ENCODE measurements around the gene GSTM2.

GSTM2 gene

DNA sequence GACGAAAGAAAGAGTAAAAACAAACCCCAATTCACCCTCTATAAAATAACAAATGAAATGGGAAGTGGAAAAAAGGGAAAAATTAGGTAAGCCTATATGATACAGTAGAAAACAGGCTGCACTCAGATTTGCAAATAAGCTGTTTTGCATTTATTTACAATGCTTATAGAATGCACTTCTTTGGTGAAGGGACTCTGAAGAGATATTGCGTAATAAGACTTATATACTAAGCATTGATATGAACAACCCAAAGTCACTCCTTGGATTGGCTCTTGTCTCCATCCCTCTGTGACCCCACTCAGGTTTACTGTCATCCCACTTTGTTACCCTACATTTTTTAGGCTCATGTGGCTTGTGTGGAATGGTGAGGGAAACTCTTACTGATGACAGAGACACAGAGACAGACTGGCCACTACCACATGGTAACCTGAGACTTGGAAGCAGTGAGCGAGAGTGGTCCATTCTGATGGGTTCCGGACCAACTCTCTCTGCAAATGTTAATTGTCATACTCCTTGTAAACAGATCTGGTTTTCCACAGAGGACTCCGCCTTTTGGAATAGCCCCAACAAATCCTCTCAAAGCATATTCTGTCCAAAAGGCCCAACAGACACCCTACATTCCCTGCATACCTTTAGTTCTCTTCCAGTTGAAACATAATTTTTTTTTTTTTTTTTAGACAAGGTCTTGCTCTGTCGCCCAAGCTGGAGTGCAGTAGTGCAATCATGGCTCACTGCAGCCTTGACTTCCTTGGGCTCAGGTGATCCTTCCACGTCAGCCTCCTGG lies 55.2 kb downstream of the GSTM2 start:
- H3K27ac ChIP-seq (ENCODE audit: low read depth, low read length): no peak overlapping the region
- no peaks in the 10 kb centered on the region for H3K9me2 ChIP-seq (replicated peaks; ENCODE audit: control insufficient read depth, low read length)
- no peaks in the 10 kb centered on the region for H4K20me1 ChIP-seq (ENCODE audit: control insufficient read depth, insufficient read depth, low read depth, low read length)
- H3F3A ChIP-seq (ENCODE audit: control insufficient read depth, insufficient read depth): no peaks in the 10 kb centered on the region
- no peaks in the 10 kb centered on the region for H3K9me3 ChIP-seq (ENCODE audit: control insufficient read depth, insufficient read depth, low read length)
- no peak overlapping the region for H3K4me3 ChIP-seq (ENCODE audit: low read length)
- no peaks in the 10 kb centered on the region for H3K4me1 ChIP-seq (ENCODE audit: control insufficient read depth, low read length)
- no peaks in the 10 kb centered on the region for H3K36me3 ChIP-seq (ENCODE audit: control insufficient read depth, low read length)
- peaks cover 5% of the 10 kb centered on the region; the same call in 1 of the 2 replicates for H3K27me3 ChIP-seq (ENCODE audit: control insufficient read depth, low read length)
- H3K4me2 ChIP-seq (ENCODE audit: low read length): no peak overlapping the region
- TF ChIP-seq, protein P1, sequence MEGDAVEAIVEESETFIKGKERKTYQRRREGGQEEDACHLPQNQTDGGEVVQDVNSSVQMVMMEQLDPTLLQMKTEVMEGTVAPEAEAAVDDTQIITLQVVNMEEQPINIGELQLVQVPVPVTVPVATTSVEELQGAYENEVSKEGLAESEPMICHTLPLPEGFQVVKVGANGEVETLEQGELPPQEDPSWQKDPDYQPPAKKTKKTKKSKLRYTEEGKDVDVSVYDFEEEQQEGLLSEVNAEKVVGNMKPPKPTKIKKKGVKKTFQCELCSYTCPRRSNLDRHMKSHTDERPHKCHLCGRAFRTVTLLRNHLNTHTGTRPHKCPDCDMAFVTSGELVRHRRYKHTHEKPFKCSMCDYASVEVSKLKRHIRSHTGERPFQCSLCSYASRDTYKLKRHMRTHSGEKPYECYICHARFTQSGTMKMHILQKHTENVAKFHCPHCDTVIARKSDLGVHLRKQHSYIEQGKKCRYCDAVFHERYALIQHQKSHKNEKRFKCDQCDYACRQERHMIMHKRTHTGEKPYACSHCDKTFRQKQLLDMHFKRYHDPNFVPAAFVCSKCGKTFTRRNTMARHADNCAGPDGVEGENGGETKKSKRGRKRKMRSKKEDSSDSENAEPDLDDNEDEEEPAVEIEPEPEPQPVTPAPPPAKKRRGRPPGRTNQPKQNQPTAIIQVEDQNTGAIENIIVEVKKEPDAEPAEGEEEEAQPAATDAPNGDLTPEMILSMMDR (IDR thresholded peaks at IDR 0.05; ENCODE audit: low read depth, low read length, poor library complexity, severe bottlenecking): no peak
- no peak for TF ChIP-seq EZH2phosphoT487 (IDR thresholded peaks at IDR 0.05; ENCODE audit: borderline replicate concordance, low read length)
- no peaks in the 10 kb centered on the region for H3K79me2 ChIP-seq (ENCODE audit: control insufficient read depth, low read length)

Data from DOHH2 (cell line).